Pons (tissue), 1 donor: ENCODE results near the gene TSHZ2.
"Not testable (repeated sequence)": the region's sequence is repeated elsewhere in the genome, so short reads cannot be mapped to it uniquely, and the experiment has no call there.

Experiments used
- DNase-seq: peaks from one replicate; pipeline ENCODE4 v3.0.0-alpha.2; 2016; ENCODE audit warnings: low spot score

The TSHZ2 gene

DNA sequence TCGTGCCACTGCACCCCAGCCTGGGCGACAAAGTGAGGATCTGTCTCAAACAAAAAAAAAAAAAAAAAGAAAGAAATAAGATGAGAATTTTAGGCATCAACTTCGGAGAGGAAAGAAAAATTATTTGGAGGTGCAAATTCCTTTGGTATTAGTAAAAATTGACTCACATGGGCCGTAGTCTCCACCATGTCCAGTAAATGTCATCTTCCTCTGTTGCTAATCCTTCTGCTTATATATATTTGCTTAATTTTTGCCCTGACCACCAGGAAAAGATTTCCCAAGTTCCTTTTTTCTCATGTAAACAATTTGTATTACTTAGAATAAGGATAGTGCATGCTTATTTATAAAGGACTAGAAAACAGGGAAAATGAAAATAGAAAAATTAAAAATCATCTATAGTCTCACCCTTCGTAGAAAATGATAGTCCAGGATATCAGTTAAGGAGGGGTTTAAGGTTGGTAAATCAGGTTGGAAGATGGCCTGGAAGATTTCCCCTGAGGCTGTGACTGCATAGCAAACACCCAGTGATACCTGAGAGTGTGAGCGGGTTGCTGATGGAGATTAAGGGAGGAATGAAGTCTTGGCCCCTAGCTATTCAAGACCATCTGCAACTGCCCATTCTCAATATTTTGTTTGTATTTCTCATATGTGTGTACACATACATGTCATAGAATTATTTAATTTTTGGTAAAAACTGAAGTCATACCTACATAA is 380.7 kb downstream of the TSHZ2 start:
- no peak for DNase-seq

DNA sequence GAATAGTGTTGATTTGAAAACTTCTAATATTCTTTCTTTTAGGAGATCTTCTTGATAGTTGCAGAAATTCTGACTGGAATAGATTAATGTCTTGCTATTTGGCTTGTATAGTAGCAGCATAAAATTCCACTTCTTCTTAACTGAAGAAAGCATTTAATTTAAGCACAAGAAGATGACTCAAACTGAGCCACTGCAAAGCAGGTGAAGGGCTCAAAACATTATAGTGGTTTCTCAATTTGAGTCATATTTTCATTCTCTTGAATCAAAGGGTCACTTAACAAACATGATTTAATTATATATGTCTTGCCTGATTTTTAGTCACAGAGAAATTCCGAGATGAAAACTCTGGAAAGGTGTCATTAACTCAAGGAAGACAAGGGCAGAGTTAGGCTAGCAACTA is 382.2 kb downstream of the TSHZ2 start:
- no peak for DNase-seq

DNA sequence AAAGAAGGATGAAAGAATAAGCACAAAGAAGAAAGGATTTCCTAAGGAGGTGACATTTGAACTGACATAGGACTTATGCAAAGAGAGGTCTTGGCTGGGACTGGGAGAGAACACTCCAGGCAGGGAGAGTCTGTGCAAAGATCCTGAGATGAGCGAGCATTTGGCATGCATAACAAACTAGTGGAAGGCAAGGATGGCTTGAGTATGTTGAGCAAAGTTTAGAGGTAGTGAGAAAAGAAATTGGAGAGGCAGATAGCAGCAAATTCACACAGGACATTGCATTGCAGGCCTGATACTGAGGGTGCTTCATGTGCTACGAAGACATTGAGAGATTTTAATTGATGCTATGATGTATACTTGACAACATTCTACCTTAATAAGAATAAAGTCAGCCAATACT is 383.6 kb downstream of the TSHZ2 start:
- no peak for DNase-seq

DNA sequence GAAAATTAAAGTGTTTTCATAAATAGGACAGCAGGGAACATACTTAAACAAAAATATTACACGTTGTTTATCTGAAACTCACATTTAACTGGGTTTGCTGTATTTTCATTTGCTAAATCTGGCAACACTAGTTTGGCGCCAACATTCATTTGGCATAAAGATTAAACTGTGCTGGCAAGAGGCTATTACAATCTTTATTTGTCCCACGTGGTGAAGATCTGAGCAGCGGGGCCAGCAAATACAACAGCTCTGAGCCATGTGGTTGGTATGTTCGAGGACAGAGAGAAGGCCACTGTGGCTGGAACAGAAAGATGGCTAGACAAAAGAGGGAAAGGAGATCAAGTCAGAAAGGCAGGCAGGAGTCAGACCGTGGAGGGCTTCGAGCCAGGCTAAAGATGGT is 387.3 kb downstream of the TSHZ2 start:
- no peak for DNase-seq

DNA sequence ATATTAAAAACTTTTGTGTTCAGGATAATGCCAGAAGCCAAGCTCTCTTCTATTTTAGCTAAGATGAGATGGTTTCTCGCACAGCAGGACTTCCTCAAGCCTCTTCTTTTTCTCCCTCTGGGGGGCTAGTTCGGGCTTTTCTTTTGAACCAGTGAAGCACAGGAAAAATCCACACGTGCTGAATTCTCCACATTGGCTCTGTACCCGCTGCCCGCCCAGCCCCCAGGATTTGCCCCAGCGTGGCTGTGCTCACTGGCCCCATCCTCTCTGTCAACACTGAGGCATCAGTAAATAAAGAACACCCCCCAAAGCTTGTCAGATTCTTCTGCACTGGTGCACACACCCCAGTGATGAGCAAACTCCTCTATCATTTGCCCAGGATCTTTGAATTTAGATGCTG is 388.7 kb downstream of the TSHZ2 start:
- no peak for DNase-seq

DNA sequence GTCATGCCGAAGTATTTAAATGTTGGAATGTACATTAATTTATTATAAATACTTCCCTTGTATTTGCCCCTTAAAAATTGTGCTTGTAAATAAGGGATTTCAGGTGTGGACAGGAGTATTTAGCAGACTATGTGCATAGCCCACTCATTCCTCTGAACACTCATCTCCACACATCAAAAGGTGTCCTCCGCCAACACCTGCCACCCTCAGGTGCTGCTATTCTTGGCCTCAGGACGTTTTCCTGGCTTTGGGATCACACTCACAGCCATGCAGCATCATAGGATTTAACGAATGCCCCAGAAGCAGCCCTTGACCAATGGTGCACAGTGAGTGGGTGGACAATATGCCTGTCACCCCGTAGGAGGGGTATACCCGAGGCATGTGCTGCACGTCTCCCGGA is 390.6 kb downstream of the TSHZ2 start:
- DNase-seq, result no peak

DNA sequence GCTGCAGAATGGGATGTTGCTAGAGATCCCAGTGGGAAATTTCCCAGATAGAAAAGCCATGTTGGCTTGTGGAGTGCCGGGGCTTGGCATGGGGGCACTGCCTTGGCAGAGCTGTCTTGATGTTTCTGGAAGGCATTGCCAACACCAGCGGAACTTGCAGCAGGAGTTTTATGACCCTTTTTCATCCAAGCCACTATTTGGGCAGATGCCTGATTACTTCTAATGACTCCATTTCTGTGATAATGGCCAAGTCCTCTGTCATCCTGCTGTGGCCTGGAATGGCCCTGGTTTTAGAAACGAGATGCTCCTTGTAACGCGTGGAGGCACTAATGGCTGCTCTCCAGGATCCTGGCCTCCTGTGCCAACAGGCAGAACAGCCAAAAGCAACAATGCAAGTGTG is 392.5 kb downstream of the TSHZ2 start:
- DNase-seq, result peak; percentile 46

DNA sequence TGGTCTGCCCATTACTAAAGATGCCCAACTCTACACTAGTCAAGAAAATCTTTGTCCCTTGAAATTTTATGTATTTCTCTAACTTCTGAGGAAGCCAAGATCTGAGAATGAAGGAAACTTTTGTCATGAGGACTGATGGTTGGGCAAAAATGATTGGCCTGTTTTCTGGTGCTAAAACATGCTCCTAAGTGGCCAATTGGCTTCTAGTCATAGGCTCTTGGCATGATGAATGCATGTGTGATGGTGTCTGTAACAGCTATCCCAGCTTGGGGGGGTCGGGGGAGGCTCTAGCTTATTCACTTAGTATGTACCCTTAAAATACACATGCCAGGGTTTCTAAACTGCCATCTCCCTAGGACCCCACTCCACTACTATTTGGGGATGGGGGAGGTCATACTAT is 392.9 kb downstream of the TSHZ2 start:
- no peak for DNase-seq

DNA sequence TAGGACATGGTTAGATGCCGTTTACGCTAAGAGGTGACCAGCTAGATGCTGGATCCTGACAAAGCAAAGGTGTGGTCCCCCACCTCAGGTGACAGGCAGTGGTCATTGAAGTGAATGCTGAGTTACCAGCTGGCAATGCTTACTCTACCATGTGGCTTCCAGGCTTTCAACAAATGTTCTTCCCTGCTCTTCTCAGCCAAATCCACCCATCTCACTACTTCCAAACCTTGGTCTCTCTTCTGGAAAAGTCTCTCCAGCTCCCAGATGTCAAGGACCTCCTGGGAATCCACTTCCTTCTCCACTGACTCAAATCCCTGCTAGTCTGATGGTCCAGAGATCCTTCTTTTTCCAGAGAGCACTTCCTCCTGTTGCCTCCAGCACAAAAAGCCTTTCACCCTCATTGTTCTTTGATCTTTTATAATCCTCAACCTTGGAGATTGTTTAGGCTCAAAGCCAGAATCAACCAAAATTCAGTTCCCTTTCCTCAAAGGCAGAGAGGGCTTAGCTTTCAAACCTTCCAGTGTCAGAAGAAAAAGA is 393.4 kb downstream of the TSHZ2 start:
- no peak for DNase-seq

DNA sequence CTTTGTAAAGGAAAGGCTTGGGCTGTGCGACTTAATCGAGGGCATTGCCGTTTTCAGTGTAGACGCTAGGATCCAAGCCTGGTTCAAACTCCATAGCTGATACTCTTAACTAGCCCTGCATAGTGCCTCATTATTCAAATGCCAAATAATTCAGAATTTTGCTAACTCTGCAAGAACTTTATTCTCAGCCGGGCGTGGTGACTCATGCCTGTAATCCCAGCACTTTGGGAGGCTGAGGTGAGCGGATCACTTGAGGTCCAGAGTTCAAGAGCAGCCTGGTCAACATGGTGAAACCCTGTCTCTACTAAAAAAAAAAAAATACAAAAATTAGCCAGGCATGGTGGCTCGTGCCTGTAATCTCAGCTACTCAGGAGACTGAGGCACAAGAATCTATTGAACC is 394.8 kb downstream of the TSHZ2 start:
- DNase-seq, result not testable (repeated sequence)

DNA sequence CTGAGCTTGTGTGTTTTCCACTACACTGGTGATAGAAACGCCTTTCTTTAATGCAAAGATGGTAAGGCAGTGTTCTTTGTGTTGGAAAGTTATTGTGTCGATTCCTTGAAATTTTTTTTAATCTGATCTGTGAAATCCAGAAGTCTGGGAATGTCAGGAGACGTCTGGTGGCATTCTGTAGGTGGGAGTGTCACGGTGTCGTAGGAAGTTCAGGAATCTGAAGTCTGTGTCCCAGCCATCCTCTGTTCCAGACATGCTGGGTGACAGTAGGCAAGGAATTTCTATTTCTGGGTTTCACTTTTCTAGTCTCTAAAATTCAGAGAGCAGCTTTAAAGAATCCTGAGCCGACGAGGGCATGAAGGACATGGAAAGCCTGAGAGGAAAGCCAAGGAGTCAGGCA is 397.7 kb downstream of the TSHZ2 start:
- DNase-seq, result no peak

DNA sequence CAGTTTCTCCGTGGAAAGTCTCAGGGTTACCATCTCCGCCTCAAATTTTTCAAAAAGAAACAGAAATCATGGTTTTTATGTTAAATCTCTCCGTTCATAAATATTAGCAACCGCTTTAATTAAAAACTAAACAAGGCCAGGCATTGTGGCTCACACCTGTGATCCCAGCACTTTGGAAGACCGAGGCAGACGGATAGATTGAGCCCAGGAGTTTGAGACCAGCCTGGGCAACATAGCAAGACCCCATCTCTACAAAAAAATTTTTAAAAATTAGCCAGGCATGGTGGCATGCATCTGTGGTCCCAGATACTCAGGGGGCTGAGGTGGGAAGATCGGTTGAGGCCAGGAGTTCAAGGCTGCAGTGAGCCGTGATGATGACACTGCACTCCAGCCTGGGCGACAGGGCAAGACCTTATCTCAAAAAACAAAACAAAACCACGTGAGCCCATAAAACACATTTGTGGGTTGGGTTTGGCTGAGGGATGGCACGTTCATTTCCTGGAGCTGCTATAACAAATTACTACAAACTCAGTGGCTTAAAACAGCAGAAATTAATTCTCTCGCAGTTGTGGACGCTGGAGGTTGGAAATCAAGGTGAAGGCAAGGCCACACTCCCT is 398.3 kb downstream of the TSHZ2 start:
- DNase-seq, result no peak

DNA sequence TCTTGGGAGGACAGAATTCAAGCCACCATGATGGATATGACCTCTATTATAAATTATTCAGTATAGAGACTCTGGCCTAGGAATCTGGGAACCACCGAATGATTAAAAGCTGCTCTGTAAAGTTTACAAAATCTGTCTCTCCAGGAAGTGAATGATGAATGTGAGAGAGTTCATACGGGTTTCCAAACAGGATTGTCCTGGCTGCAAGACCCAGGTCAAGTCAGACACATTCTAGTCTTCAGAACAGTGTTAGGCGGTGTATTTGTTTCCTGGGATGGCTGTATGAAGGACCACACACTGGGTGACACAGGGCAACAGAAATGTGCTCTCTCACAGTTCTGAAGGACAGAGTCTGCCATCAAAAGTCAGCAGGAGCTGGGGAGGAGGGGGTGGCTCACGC is 399.1 kb downstream of the TSHZ2 start:
- DNase-seq, result no peak

DNA sequence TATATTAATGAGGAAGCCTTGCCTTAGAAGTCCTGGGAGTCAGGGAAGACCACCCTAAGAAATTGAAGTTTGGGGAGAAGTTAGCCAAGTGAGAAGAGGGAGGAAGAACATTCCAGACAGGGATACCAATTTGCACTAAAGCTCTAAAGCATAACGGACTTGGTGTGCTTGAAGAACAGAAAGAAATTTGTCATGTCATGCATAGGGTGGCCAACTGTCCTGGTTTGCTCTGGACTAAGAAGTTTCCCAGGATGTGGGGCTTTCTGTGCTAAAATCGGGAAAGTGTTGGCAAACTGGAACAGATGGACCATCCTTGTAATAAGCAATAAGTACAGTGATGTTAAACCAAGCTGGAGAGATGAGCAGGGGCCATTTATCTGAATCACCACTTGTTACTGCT is 403.9 kb downstream of the TSHZ2 start:
- no peak for DNase-seq

DNA sequence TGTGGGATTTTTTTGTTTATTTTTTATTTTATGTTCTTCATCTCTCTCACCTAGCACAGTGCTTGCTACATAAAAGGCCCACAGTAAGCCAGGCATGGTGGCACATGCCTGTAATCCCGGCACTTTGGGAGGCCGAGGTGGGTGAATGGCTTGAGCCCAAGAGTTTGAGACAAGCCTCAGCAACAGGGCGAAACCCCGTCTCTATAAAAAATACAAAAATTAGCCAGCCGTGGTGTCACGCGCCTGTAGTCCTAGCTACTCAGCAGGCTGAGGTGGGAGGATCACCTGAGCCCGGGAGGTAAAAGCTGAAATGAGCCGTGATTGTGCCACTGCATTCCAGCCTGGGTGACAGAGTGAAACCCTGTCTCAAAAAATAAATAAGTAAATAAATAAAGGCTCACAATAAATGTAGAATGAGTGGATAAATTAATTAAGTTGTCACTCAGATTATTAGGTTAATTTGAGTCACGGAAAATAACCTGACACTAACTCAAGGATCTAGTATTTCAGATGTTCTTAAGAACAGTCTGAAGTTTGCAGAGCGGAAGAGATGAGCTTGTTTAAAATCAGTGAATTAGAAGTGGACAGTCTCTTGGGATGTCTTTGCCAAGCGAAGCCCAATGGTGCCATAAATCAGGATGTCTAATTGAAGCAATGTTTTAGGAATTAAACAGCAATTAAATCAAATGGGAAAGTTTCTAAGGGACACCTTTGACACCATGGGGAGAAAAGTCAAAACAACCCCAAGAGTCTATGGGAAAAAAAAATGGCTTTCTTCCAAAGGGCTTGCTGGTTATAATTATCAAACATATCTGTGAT is 407.1 kb downstream of the TSHZ2 start:
- no peak for DNase-seq

DNA sequence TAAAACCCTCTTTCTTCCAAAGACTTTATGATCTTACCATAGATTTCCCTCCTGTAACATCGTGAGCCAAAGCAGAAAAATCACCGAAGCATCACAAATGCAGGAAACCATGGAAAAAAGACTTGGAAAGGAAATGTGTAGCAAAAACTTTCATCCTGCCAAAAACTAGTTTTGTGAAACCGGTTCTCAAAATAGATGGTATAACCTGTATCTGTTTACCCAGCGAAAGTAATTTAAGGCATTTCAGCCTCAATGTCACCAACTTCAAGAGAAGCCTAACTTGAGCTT is 407.6 kb downstream of the TSHZ2 start:
- no peak for DNase-seq

DNA sequence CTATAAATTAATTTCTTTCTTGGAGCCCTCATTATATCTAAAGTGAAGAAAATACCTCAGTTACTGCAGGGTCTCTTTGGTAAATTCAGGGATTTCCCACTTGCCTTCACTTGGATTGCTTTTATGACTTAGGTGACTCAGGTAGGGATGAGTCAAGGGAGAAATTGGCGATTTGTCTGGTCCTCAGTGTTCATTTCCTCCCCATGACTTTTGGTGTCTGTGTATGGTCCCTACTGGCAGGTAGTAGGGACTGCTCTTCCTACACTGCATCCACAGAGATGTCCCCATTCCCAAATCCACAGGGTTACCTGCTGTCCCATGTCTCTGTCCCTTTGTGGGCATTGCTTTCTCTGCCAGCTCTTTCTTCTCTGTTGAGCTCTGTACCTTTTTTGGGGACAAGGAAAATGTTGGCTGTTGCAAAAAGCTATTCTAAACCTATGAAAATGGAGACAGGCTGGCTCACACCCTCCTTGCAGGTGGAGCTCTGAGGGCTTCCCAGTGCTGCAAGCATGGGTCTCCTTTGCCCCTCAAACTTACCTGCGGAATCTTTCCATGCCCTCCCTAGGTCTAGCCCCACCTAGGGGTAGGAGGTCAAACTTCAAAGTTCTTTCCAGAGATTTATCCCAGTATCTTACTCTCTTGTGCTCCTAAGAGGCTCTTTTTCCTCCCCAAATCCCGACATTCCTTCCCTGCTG is 409.6 kb downstream of the TSHZ2 start:
- DNase-seq, result no peak

DNA sequence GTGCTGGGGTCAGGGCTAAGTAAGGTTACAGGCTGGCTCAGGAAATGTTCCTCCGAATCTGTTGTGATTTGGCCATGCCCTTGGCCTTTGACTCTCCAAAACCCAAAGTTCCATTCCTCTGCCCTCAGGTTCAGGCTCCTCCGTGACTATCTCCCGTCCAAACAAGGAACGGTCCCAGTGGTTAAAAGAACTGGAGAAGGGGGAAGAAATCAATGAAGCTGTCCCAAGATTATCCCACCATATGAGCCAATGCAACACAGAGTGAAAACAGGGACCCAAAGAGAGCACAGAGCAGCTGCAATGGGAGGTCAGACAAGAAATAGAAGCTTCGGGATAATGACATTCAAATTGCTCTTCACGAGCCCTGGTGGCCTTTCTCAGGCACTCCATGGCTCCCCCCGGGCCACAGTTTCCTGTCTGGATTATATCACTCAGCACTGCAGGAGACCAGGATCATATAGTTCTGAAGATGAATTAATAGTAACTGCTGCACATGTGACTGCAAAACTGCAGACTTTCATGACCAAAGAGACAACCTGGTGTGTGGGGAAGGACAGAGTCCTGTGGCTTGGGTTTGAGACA is 410.2 kb downstream of the TSHZ2 start:
- DNase-seq, result no peak

DNA sequence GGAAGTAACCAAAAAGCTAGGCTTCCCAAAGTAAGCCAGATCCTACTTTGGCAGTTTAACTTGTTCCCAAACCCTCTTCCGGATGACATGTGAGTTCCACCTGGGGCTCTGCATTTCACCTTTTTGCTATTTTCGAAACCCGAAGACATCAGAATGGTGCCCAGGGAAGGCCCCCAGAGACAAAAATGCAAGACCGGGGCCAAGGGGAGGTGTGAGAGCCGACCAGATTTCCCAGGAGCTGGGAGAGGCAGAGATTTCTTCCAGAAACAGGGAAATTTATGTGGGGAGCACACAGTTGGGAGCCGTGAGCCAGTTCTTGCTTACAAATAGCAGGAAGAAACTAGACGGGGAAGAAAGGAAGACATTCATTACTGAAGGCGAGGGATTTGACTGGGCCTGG is 411.8 kb downstream of the TSHZ2 start:
- DNase-seq, result no peak

DNA sequence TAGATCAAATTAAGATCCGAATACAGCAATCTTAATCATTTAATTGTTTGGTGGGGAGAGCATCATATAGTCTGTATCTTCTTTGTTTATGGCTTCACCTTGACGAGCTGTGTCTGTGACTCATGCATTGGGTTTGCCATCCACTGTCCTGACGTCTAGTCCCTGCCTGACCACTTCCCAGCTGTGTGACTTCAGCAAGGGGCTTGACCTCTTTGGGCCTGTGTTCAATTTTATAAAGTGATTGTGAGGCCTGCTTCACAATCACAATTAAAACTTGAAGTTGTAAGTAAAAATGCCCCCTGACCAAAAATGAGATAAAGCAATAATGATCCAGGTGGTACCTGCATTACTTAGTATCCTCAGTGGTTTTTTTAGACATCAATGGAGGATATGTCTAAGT is 412.2 kb downstream of the TSHZ2 start:
- no peak for DNase-seq

DNA sequence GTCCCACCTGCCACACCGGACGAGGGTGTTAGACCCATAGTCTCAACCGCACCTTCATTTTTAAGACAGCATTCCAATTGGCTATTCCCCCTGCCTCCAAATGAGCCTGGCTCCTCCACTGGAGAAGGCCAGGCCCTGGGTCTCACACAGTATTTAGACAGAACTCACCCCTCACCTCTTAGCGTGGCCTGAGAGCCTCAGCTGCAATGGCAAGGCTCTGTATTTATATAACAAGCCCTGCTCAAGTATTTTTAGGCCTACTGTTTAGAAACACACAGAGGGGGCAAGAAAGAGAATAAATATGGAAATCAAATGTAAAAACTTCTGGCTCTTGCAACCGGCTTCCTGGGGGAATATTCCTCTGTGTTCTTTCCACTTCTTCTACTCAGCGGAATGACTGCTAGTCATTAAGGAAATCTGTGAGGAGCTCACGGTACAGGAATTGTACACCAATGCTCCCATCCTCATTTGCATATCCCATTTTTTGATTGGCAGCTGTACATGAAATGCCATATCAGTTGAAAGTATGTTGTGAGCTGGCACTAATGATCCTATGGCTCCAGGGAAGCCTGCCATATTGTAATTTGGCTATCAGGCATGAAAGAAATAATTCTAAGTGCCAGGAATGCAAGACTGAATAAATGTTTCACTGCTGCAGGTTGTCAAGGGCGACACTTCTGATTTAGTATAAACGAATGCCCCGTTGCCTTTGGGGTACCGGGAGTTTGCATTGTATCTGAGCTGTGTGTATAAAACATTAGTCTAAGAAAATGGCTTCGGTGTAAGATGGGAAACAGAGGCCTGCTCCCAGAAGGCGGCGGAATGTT is 414.0 kb downstream of the TSHZ2 start:
- no peak for DNase-seq
